UCSD-AML1 (cell line): ENCODE results near the gene EFHC1.

ENCODE experiments used
- DNase-seq: peaks from one replicate; lab custom pipeline; 2025; ENCODE audit not compliant: unreplicated experiment; lab: John Stamatoyannopoulos, UW

The EFHC1 gene

GRCh38 chr6:52500238-52501129 lies 80.3 kb downstream of the EFHC1 start:
- DNase-seq = no peak

DNA sequence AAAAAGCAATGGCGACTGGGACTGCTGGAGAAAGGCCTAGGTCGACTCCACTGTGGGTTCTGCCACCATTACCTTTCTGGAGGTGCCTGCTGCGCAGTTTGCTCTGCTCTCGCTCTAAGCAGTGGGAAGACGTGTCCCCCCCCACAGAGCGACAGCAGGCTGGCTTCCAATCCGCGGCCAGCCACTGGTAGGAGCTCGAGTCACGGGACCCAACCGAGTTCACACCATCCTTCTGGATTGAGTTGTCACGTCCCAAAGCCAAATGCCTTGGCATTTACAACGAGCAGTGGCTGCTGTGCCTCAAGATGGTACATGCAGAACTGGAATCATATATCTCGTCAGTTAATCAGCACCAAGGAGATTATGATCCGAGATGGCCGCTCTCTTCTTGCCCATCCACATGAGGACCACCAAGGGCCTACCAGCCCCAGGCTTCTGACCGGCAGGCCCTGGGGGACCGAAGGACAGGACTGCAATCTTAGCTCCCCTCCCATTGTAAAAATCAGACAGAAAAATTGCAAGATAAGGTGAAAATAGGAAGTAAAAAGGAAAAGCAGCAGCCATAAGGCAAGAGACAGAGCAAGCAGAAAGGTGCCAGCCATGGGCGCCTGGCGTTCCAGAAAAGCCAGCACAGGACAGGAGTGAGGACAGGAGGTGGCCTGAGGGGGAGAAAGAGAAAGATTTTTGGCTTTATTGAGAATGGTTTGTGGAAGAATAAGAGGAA lies 82.3 kb downstream of the EFHC1 start:
- DNase-seq = no peak

DNA sequence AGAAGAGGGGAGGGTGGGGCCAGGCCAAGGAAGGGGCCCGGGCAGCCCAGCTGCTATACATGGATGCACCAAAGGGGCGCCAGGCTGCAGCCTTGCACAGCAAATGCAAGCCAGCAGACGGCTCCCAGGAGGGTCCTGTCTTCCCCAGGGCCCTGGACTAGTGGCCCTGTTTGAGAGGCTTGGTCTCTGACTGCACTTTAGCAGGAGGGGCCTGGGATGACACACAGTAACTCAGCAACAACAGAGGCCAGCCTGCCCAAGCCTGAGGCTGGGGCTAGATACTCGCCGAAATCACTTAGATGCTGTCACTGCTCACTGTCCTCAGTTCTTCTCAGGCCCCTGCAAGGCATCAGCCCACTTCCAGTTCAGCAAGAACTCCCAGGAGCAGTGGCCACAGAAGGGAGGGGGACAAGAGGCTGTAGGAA lies 83.2 kb downstream of the EFHC1 start:
- DNase-seq = no peak

DNA sequence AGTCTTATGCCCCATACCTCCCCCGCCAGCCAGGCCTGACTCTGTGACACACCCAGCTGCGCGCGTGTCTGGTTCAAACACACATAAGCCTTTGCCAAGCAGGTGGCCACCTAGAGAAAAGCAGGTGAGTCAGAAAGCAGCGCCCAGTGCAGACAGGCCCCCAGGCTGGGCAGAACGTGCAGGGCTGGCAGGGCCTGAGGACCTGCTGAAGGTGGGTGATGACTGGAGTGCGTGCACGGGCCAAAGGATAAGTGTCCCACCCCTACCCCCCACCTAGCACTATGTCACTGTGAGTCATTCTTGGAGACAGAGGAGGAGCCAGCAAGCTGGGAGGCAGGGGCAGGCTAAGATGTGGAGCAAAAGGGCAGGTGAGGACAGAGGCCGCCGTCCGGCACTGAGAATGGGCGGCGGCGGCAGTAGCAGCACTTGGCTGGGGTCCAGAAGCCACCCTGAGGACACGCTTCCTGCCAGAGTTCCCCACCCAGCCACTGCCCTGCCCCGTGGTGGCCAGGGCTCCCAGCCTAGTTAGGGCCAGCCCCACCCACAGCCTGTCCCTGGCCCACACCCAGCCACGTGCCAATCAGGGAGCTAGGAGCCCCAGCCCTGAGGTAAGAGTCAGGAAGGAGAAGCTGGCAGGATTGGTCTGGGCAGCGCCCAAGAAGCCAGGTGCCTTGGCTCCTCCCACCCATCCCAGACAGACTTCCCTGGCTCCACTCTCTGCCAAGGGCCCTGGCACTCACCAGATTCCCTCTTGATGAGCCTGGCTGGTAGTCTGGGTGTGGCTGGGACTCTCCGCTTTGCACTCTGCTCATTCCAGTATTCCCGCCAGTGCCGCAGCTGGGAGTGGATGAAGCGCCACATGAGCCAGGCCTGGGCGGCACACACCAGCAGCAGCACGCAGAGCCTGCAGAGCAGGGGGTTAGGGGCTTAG lies 84.0 kb downstream of the EFHC1 start:
- DNase-seq = no peak

GRCh38 chr6:52504782-52505136 lies 84.6 kb downstream of the EFHC1 start:
- DNase-seq = no peak

- no peak for DNase-seq
These were observed 85.7 kb downstream of the EFHC1 start for GRCh38 chr6:52505726-52506409.

DNA sequence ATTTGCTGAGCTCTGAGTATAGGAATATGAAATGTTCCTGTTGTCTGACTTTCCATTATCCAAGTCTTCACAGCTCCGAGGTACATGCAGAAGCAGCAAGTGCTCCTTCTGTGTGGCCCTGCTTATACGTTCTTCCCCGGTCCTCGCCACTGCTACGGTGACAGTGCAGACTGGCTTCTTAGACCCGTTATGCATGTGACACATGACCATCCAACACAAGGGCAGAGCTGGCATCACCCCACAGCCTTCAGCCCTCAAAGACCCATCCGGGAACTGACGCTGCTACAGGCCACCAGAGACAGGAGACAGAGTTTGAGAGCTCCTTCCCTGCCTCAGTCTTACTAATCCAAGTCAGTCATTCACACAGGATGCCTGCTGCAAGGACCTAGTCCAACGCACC lies 86.3 kb downstream of the EFHC1 start:
- no peak for DNase-seq

DNA sequence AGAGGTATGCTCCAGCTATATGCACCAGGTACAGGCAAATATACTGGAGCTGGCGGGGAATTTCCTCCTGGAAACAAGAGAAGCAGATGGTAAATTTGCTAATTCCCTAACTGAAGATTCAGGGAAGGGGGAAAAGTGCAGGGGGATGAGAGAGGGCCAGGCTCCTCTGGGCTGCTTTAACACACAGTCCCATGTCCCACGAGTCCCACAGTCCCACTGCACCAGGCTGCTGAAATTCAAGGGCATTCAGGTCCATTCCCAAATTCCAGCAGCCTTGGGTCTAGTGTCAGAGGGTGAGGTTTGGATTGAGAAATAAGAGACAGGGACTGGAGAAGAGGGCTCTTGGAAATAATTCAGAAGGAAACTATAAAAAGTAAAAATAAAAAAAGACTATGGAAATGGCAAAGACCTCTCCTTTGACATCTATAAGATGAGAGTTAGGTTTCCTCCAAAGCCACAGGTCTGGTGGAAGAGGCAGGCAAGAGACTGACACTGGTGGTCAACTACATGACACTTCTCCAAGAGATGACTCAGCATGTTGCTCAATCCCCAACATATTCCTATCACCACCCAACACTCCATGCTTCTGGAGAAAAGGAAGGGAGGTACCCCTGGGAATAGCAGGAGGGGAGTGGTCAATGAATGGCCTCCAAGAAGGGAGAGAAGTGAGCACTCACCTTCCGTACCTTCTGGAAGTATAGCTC lies 87.6 kb downstream of the EFHC1 start:
- DNase-seq = no peak

- DNase-seq = no peak
These were observed 88.2 kb downstream of the EFHC1 start for GRCh38 chr6:52508261-52508739.

GRCh38 chr6:52509281-52510212 lies 89.4 kb downstream of the EFHC1 start:
- DNase-seq = no peak

- no peak for DNase-seq
These were observed 90.0 kb downstream of the EFHC1 start for GRCh38 chr6:52510213-52510562.

- no peak for DNase-seq
These were observed 91.0 kb downstream of the EFHC1 start for GRCh38 chr6:52511163-52511562.

- no peak for DNase-seq
These were observed 91.5 kb downstream of the EFHC1 start for GRCh38 chr6:52511572-52512151.

DNA sequence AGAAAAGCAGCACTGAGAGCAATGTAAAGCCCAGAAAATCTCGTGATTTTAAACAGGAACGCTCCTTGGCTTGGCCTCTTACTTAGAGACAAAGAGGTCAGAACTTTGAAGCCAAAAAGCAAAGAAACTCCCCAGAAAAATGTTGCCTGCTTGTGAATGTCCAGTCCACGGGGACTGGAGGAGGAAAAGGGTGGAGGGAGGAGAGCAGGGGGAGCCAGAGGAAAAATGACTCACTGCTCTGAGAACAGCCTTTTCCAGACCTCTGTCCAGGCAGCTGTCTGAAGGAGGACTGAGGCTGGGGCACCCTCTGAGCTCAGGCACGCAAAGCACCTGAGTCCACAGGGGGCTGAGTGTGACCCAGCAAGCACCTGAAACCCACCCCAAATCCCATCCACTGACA lies 92.1 kb downstream of the EFHC1 start:
- no peak for DNase-seq

- DNase-seq = no peak
These were observed 93.3 kb downstream of the EFHC1 start for GRCh38 chr6:52513464-52513863.

- DNase-seq = no peak
These were observed 93.8 kb downstream of the EFHC1 start for GRCh38 chr6:52513896-52514295.

DNA sequence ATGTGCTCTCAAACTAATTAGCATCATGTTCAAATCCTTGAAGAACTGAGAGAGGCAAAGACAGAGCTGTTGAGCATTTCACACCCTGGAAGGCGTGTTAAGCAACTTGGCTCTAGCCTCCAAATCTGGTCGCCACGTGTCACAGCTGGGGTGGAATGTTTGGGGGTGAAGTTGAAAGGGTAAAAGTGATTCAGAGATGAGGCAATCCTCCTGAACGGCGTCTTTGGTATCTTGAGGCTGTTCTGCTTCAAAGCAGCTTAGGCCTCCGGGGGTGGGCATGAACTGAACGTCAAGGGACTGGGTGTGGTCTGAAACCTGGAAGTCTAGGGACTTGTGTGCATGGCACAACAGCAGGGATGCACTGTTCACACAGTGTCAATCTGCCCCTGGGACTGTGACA lies 94.4 kb downstream of the EFHC1 start:
- DNase-seq = no peak

- no peak for DNase-seq
These were observed 95.2 kb downstream of the EFHC1 start for GRCh38 chr6:52515219-52515960.
